ENCODE data around the gene SGO1.

Gene SGO1

GRCh38 chr3:20154078-20154477 lies 31.9 kb downstream of the SGO1 start:
- no peak for DNase-seq

GRCh38 chr3:20148466-20148865 lies 37.5 kb downstream of the SGO1 start:
- no peak for DNase-seq

- no peak for DNase-seq
Observed at GRCh38 chr3:20147361-20147760, 38.6 kb downstream of the SGO1 start.

GRCh38 chr3:20146301-20146700 lies 39.7 kb downstream of the SGO1 start:
- DNase-seq, result no peak

- DNase-seq, result no peak
Observed at GRCh38 chr3:20145874-20146273, 40.1 kb downstream of the SGO1 start.

GRCh38 chr3:20143519-20143918 lies 42.5 kb downstream of the SGO1 start:
- no peak for DNase-seq

GRCh38 chr3:20142517-20142916 lies 43.5 kb downstream of the SGO1 start:
- no peak for DNase-seq

GRCh38 chr3:20141851-20142250 lies 44.2 kb downstream of the SGO1 start:
- DNase-seq, result no peak

GRCh38 chr3:20141316-20141715 lies 44.7 kb downstream of the SGO1 start:
- no peak for DNase-seq

GRCh38 chr3:20140881-20141280 lies 45.1 kb downstream of the SGO1 start:
- no peak for DNase-seq

GRCh38 chr3:20137647-20138046 lies 48.4 kb downstream of the SGO1 start:
- DNase-seq, result no peak

- DNase-seq, result no peak
Observed at GRCh38 chr3:20136231-20136630, 49.8 kb downstream of the SGO1 start.

- no peak for DNase-seq
Observed at GRCh38 chr3:20130106-20130505, 55.9 kb downstream of the SGO1 start.

- DNase-seq, result no peak
Observed at GRCh38 chr3:20128358-20128757, 57.6 kb downstream of the SGO1 start.

- DNase-seq, result no peak
Observed at GRCh38 chr3:20125897-20126296, 60.1 kb downstream of the SGO1 start.

GRCh38 chr3:20125289-20125688 lies 60.7 kb downstream of the SGO1 start:
- DNase-seq, result no peak

GRCh38 chr3:20123131-20123652 lies 62.8 kb downstream of the SGO1 start:
- DNase-seq, result no peak

- no peak for DNase-seq
Observed at GRCh38 chr3:20121088-20121487, 64.9 kb downstream of the SGO1 start.
